Erythroblast (primary cell): ENCODE results near the gene FAP.

Source experiments
- DNase-seq, 2 experiments: peaks; one replicate each; lab custom pipeline; 2025; lab: John Stamatoyannopoulos, UW
- GATA1 ChIP-seq: IDR thresholded peaks from 2 replicates; pipeline ENCODE4 v1.6.1; 2011; ENCODE audit warnings: low read depth, mild to moderate bottlenecking, control low read depth, low read length, moderate library complexity
- POLR2A ChIP-seq: IDR thresholded peaks from 2 replicates; pipeline ENCODE4 v1.6.1; 2011; ENCODE audit warnings: mild to moderate bottlenecking, low read length

The FAP gene

DNA sequence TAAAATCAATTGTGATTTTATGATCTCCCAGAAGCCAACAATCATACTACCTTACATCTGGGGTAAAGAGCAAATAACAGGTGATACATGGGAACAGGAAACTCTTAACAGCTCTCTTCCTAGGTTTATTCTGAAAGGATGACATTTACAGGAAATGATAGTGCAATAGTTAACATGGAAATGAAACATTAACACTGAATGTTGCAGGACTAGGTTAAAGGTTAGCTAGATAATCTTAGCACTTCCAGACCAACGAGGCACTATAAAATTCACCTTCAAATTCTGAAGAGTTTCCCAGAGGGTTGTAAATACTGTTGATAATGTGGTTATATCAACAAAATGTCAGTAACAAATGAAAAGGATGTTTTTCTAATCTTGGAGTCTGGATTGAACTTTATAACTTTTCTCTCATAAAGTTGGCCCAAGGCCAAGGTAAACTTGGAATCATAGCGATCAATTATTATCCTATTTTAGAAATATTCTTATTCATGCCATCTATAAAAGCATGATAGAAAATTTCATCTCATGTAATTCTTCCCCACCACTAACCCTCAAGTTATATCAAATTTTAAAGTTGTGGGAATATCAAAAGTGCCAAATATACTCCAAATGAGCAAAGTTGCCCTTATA, 58.3 kb downstream of the FAP start:
- DNase-seq, result no peak
- no peak for TF ChIP-seq GATA1
- no peak for TF ChIP-seq POLR2A

GRCh38 chr2:162184359-162184758, 58.9 kb downstream of the FAP start:
- no peak for TF ChIP-seq GATA1
- no peak for TF ChIP-seq POLR2A

DNA sequence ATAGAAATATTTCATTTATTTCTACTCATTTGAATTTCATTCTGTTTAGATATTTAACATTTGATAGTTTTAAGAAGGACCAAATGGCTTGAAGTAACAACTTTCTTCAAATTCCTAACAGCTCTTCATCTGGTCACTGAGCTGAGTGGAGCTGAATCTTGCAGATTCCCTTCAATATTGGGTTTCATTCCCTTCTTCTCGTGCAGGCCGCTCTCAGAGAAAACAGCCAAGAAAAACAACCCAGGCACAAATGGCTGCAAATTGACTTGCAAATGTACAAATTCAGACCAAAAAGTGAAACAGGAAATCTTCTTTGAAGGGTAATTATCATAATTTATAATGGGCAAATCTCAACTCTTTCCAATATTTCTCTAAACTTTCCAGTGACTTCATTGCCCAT, 60.9 kb downstream of the FAP start:
- TF ChIP-seq POLR2A, result no peak
- no peak for TF ChIP-seq GATA1
- DNase-seq, result no peak

More at GRCh38 chr2:162184359-162184758, 58.9 kb downstream of the FAP start:
- DNase-seq, result no peak

GRCh38 chr2:162177301-162177700, 65.9 kb downstream of the FAP start:
- DNase-seq, result no peak
- TF ChIP-seq POLR2A (no peak), GATA1 (no peak)

GRCh38 chr2:162175714-162176113, 67.5 kb downstream of the FAP start:
- TF ChIP-seq GATA1 (no peak), POLR2A (no peak)
- DNase-seq, result no peak

- TF ChIP-seq POLR2A (no peak), GATA1 (no peak)
- no peak for DNase-seq
Measured at GRCh38 chr2:162174746-162175145, 68.5 kb downstream of the FAP start.

GRCh38 chr2:162172802-162173370, 70.4 kb downstream of the FAP start:
- TF ChIP-seq GATA1 (no peak), POLR2A (no peak)
- no peak for DNase-seq

DNA sequence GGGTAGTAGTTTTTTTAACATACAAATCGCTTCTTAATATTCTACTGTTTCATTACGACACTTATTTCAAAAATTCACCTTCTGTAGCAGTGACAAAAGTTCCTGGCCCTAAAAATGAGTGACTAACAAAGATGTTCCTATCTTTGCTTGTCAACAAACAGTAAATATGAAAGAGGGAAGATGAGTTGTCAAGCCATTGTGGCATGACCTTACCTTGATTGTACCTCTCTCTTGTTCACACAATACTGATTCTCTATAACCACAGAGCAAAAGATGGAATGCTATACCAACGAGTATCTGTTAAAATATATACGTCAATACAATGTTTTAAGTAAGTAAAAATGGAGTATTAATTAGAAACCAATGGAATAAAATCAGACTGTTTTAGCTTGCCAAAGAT, 76.5 kb downstream of the FAP start:
- TF ChIP-seq POLR2A, result no peak
- TF ChIP-seq GATA1, result no peak
- no peak for DNase-seq

DNA sequence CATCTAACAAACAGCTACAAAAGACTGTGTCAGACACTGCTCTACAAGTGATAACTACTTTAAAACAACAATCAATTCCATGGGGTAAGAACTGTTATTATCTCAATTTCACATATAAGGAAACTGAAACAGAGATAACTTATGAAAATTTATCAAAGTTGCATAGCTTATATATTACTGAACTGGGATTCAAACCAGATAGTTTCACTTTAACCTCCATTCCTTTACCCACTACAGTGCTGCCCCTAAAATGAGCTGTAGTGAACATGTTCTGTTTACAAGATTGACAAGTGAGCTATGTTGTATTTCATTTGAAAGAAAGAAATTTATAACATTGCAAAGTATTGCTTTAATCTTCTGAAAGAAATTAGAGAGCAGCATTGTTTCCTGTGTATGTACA, 77.1 kb downstream of the FAP start:
- TF ChIP-seq POLR2A, result no peak
- no peak for TF ChIP-seq GATA1
- DNase-seq, result no peak

GRCh38 chr2:162164802-162165201, 78.4 kb downstream of the FAP start:
- TF ChIP-seq GATA1, result no peak
- no peak for TF ChIP-seq POLR2A
- no peak for DNase-seq

DNA sequence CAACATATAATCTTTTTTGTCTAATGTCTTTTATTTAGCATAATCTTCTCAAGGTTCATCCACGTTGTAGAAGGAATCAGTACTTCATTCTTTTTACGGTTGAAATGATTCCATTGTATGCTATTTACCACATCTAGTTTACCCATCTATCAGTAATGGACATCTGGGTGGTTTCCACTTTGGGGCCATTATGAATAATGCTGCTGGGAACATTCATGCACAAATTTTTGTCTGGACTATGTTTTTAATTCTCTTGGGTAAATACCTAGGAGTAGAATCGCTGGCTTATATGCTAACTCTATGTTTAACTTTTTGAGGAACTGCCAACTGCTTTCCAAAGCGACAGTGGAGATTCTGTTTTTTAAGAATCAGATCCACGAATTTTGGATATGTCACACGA, 83.8 kb downstream of the FAP start:
- TF ChIP-seq GATA1, result no peak
- no peak for TF ChIP-seq POLR2A
- no peak for DNase-seq

DNA sequence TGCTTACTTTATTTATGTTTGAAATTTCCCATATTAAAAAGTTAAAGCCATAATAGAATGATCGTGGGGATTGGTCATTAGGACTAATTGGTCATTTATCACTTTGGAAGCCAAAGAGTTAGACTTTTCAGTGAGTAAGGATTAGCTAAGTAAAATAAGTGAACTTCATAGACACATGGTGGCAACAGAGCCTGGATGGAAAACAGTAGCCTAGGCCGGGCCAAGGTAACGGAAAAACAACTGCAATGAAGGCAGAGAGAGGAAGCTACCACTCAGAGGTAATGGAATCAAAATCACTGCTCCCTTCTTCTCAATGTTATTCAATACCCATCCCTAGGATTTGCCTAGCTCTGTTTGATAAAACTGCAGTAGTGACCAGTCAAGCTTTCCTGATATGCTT, 87.1 kb downstream of the FAP start:
- TF ChIP-seq GATA1 (no peak), POLR2A (no peak)
- no peak for DNase-seq

DNA sequence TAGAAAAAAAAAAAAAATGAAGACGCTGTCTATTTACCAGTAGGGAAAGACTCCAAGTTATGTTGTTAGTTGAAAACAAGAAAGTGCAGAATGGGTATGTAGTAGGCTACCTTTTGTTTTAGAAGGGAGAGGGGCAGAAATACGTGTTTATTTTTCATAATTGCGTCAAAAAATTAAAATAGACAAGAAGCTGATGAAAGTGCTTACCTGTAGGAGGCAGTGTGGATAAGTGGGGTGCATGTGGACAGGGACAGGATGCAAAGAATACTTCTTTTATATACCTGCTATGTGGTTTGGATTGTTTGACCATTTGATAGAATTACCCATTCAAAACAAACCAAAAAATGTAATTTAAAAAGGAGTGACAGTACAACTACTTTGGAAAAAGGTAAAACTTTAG, 88.2 kb downstream of the FAP start:
- no peak for DNase-seq

DNA sequence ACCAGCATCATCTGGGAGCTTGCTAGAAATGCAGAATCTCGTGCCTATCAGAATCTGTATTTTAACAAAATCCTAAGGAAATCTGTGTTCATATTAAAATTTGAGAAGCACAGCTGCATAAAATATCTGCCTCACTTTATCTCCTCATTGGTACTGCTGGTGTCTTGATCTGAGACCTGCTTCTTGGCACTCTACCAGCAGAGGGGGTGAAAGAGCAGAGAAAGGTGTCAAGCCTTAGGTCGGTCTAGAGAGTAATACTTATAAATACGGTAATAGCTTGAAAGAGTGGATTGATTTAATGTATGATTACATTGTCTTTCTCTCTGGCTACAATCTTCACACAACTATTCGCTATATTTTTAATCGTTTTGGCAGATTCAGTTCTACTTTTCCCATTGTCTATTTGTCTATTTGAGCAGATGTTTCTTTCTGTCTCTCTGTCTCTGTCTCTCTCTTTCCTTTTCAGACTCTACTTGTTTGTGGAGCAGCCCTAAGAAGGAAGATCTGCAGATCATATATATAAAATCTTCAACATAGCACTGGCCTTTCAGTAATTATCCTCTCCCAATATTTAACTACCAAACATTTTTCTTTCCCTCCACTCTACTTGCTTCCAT, 89.5 kb downstream of the FAP start:
- TF ChIP-seq POLR2A (no peak), GATA1 (no peak)
- DNase-seq, result peak; percentile 39 to 61

More for the DNA sequence above, 88.2 kb downstream of the FAP start:
- TF ChIP-seq POLR2A, result no peak
- TF ChIP-seq GATA1, result no peak
